HG02798 (cell line): ENCODE results near the gene RAD50.
A peak's percentile ranks its signal among the peaks of the same experiment; 100 is the strongest.

Source experiments
- ATAC-seq: cut with Tn5 transposase; IDR thresholded peaks from one replicate; pipeline ENCODE4 v1.9.1; 2021; ENCODE audit warnings: mild to moderate bottlenecking; ENCODE audit not compliant: unreplicated experiment, poor library complexity

The RAD50 gene

GRCh38 chr5:132671000-132671399 is 114.2 kb downstream of the RAD50 start:
- no peak for ATAC-seq

- ATAC-seq, result no peak
Observed at GRCh38 chr5:132673488-132673887, 116.7 kb downstream of the RAD50 start.

GRCh38 chr5:132673939-132674630 is 117.3 kb downstream of the RAD50 start, which contains the start of gene IL4:
Gene IL4, plus strand, starts transcription at chr5:132673989. Its CDS starts 62 bp downstream, at chr5:132674051.
- ATAC-seq, result peak; percentile 12

GRCh38 chr5:132674671-132675506 is 118.1 kb downstream of the RAD50 start:
- peak; percentile 81 for ATAC-seq

- no peak for ATAC-seq
Observed at GRCh38 chr5:132675936-132676689, 119.3 kb downstream of the RAD50 start.

GRCh38 chr5:132677191-132677590 is 120.4 kb downstream of the RAD50 start:
- ATAC-seq, result no peak

GRCh38 chr5:132677682-132678400 is 121.1 kb downstream of the RAD50 start:
- no peak for ATAC-seq

GRCh38 chr5:132678735-132679134 is 122.0 kb downstream of the RAD50 start:
- ATAC-seq, result no peak

- no peak for ATAC-seq
Observed at GRCh38 chr5:132679166-132679565, 122.4 kb downstream of the RAD50 start.

- ATAC-seq, result no peak
Observed at GRCh38 chr5:132679717-132680380, 123.1 kb downstream of the RAD50 start.

- ATAC-seq, result no peak
Observed at GRCh38 chr5:132680780-132681475, 124.2 kb downstream of the RAD50 start.

GRCh38 chr5:132681476-132681831 is 124.7 kb downstream of the RAD50 start:
- ATAC-seq, result no peak

GRCh38 chr5:132681983-132682382 is 125.2 kb downstream of the RAD50 start:
- no peak for ATAC-seq

- no peak for ATAC-seq
Observed at GRCh38 chr5:132684491-132684890, 127.7 kb downstream of the RAD50 start.

- no peak for ATAC-seq
Observed at GRCh38 chr5:132684922-132685720, 128.3 kb downstream of the RAD50 start.

- ATAC-seq, result no peak
Observed at GRCh38 chr5:132686193-132686592, 129.4 kb downstream of the RAD50 start.

- ATAC-seq, result peak; percentile 49
Observed at GRCh38 chr5:132687995-132688394, 131.2 kb downstream of the RAD50 start.
